GM21723 (cell line): ENCODE results near the gene TENT4B.
A peak's percentile ranks its signal among the peaks of the same experiment; 100 is the strongest.
"Not testable (repeated sequence)": the region's sequence is repeated elsewhere in the genome, so short reads cannot be mapped to it uniquely, and the experiment has no call there.

Experiments used
- ATAC-seq: cut with Tn5 transposase; IDR thresholded peaks from one replicate; pipeline ENCODE4 v1.9.1; 2021; ENCODE audit warnings: mild to moderate bottlenecking, moderate library complexity; ENCODE audit not compliant: unreplicated experiment

Gene TENT4B

GRCh38 chr16:50229149-50229726 is 76.1 kb downstream of the TENT4B start:
- no peak for ATAC-seq

GRCh38 chr16:50234771-50235556 is 81.9 kb downstream of the TENT4B start:
- ATAC-seq: no peak

GRCh38 chr16:50235581-50235980 is 82.5 kb downstream of the TENT4B start:
- no peak for ATAC-seq

GRCh38 chr16:50238314-50238713 is 85.2 kb downstream of the TENT4B start:
- ATAC-seq: no peak

- ATAC-seq: no peak
These were observed 85.8 kb downstream of the TENT4B start for GRCh38 chr16:50238868-50239301.

- not testable (repeated sequence) for ATAC-seq
These were observed 89.9 kb downstream of the TENT4B start for GRCh38 chr16:50243024-50243423.

- ATAC-seq: no peak
These were observed 91.0 kb downstream of the TENT4B start for GRCh38 chr16:50244140-50244503.

- no peak for ATAC-seq
These were observed 91.7 kb downstream of the TENT4B start for GRCh38 chr16:50244504-50245416.

- peak; percentile 75 for ATAC-seq
These were observed 92.6 kb downstream of the TENT4B start for GRCh38 chr16:50245417-50246298.

GRCh38 chr16:50246299-50247122 is 93.4 kb downstream of the TENT4B start:
- ATAC-seq: peak; percentile 34

GRCh38 chr16:50247123-50247905 is 94.2 kb downstream of the TENT4B start:
- ATAC-seq: no peak

- no peak for ATAC-seq
These were observed 95.0 kb downstream of the TENT4B start for GRCh38 chr16:50247906-50248608.

GRCh38 chr16:50248845-50249244 is 95.7 kb downstream of the TENT4B start:
- ATAC-seq: no peak

GRCh38 chr16:50251375-50252081 is 98.4 kb downstream of the TENT4B start:
- no peak for ATAC-seq

- no peak for ATAC-seq
These were observed 99.0 kb downstream of the TENT4B start for GRCh38 chr16:50252082-50252611.

- ATAC-seq: no peak
These were observed 99.9 kb downstream of the TENT4B start for GRCh38 chr16:50252874-50253513.

GRCh38 chr16:50253514-50253910 is 100.4 kb downstream of the TENT4B start:
- no peak for ATAC-seq
